Progenitor cell of endocrine pancreas (in vitro differentiated cells): ENCODE results near the gene PAM. TPM values are rescaled to one million over a fixed set of nuclear protein-coding genes. Genes with fewer than 3 reads are reported as not detected.

Source experiments
- DNase-seq: peaks from one replicate; pipeline ENCODE4 v3.0.0; 2021; ENCODE audit warnings: low spot score; ENCODE audit not compliant: unreplicated experiment
- H3K27ac Mint-ChIP-seq: 2 replicates; pipeline ENCODE4 v1.8.0; 2021; ENCODE audit warnings: mild to moderate bottlenecking, moderate library complexity, mixed read lengths
- H3K27me3 Mint-ChIP-seq: 2 replicates; pipeline ENCODE4 v1.8.0; 2021; ENCODE audit warnings: mixed read lengths
- H3K36me3 Mint-ChIP-seq: 2 replicates; pipeline ENCODE4 v1.8.0; 2022; ENCODE audit warnings: mixed read lengths; ENCODE audit not compliant: insufficient read depth
- H3K4me1 Mint-ChIP-seq: 2 replicates; pipeline ENCODE4 v1.8.0; 2021; ENCODE audit warnings: low read depth, mixed read lengths
- H3K4me3 Mint-ChIP-seq: 2 replicates; pipeline ENCODE4 v1.8.0; 2021; ENCODE audit warnings: low read depth, mild to moderate bottlenecking, moderate library complexity, mixed read lengths
- H3K9me3 Mint-ChIP-seq: 2 replicates; pipeline ENCODE4 v1.8.0; 2021; ENCODE audit warnings: low read depth, mixed read lengths
- total RNA-seq: library from RNA; stranded (reverse); gene quantifications from 2 replicates; pipeline ENCODE4 v1.2.1, GENCODE V29; 2021
- TF ChIP-seq, protein P1 (sequence below): fragments of 200-600 bp; sonication (generic); IDR thresholded peaks from one replicate; pipeline ENCODE4 v1.5.0; 2021; ENCODE audit warnings: antibody characterized with exemption, mild to moderate bottlenecking; ENCODE audit not compliant: unreplicated experiment

PAM gene
- total RNA-seq, 1 donor from 2014 or later, result 111 TPM

DNA sequence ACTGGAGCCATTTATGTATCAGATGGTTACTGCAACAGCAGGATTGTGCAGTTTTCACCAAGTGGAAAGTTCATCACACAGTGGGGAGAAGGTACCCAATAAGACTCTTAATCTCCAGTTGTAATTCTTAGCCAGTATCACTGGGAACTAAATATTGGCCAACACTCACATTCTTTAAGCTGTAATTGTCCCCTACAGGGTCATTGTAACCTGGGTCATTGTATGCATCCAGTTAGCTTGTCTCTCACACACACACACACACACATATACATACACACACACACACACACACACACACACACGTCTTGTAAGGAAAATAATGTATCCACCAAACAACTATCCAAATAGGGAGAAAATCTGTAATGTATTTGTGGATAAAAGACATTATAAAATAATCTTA is 251.8 kb downstream of the PAM start:
- TF ChIP-seq, protein P1, sequence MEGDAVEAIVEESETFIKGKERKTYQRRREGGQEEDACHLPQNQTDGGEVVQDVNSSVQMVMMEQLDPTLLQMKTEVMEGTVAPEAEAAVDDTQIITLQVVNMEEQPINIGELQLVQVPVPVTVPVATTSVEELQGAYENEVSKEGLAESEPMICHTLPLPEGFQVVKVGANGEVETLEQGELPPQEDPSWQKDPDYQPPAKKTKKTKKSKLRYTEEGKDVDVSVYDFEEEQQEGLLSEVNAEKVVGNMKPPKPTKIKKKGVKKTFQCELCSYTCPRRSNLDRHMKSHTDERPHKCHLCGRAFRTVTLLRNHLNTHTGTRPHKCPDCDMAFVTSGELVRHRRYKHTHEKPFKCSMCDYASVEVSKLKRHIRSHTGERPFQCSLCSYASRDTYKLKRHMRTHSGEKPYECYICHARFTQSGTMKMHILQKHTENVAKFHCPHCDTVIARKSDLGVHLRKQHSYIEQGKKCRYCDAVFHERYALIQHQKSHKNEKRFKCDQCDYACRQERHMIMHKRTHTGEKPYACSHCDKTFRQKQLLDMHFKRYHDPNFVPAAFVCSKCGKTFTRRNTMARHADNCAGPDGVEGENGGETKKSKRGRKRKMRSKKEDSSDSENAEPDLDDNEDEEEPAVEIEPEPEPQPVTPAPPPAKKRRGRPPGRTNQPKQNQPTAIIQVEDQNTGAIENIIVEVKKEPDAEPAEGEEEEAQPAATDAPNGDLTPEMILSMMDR, result no peak
- no peaks in the 10 kb centered on the region for H3K4me1 Mint-ChIP-seq
- H3K4me3 Mint-ChIP-seq, result no peak overlapping the region
- no peaks in the 10 kb centered on the region for H3K9me3 Mint-ChIP-seq
- H3K27me3 Mint-ChIP-seq, result no peaks in the 10 kb centered on the region
- DNase-seq, result no peak
- no peak overlapping the region for H3K27ac Mint-ChIP-seq
- H3K36me3 Mint-ChIP-seq, result peaks cover 7% of the 10 kb centered on the region

- TF ChIP-seq, protein P1, result no peak
- H3K4me3 Mint-ChIP-seq, result no peak overlapping the region
These were observed 255.1 kb downstream of the PAM start for GRCh38 chr5:103010168-103010567.

DNA sequence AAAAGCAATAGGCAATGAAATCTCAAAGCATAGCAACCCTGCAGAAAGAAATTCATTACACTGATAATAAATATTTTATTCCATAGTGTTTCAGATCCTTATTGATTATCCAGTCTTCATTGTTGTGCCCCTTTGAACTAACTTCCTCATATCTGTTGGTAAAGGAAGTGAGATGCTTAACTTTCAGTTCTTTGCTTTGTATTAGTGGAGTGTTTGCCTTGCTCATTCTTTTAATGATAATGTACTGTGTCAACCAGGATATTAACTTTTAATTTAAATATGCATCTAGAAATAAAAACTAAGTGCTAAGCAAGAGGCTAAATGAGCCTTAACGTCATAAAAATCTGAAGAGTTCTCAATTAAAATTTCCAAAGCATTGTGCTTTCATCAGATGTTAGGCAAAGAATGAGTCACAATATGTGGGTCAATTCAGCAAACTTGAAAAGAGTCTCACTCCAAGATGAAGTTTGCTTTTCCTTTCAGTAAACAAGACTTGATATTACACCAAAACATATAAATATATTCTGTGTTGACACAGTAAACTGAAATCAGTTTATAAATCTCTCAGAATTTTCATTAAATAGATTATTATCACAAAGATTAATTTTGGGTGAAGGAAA is 258.9 kb downstream of the PAM start:
- TF ChIP-seq, protein P1, result no peak
- no peak overlapping the region for H3K27ac Mint-ChIP-seq
- H3K4me3 Mint-ChIP-seq, result no peak overlapping the region
- H3K9me3 Mint-ChIP-seq, result peaks cover 9% of the 10 kb centered on the region
- DNase-seq, result no peak
- H3K27me3 Mint-ChIP-seq, result no peaks in the 10 kb centered on the region
- H3K4me1 Mint-ChIP-seq, result no peaks in the 10 kb centered on the region
- peaks cover 14% of the 10 kb centered on the region for H3K36me3 Mint-ChIP-seq

More at GRCh38 chr5:103010168-103010567, 255.1 kb downstream of the PAM start:
- peaks cover 14% of the 10 kb centered on the region for H3K36me3 Mint-ChIP-seq
- no peak for DNase-seq
- no peak overlapping the region for H3K27ac Mint-ChIP-seq
- no peaks in the 10 kb centered on the region for H3K4me1 Mint-ChIP-seq
- no peaks in the 10 kb centered on the region for H3K27me3 Mint-ChIP-seq
- H3K9me3 Mint-ChIP-seq, result peaks cover 9% of the 10 kb centered on the region

- H3K4me3 Mint-ChIP-seq, result no peak overlapping the region
- no peaks in the 10 kb centered on the region for H3K4me1 Mint-ChIP-seq
- H3K9me3 Mint-ChIP-seq, result peaks cover 9% of the 10 kb centered on the region
- H3K36me3 Mint-ChIP-seq, result peaks cover 12% of the 10 kb centered on the region
- H3K27ac Mint-ChIP-seq, result no peak overlapping the region
- no peak for DNase-seq
- TF ChIP-seq, protein P1, result no peak
- no peaks in the 10 kb centered on the region for H3K27me3 Mint-ChIP-seq
These were observed 259.9 kb downstream of the PAM start for GRCh38 chr5:103014983-103015382.

- Mint-ChIP-seq H3K27ac (no peak overlapping the region), H3K36me3 (peaks cover 12% of the 10 kb centered on the region), H3K9me3 (peaks cover 9% of the 10 kb centered on the region), H3K4me1 (no peaks in the 10 kb centered on the region), H3K4me3 (no peak overlapping the region), H3K27me3 (no peaks in the 10 kb centered on the region)
- TF ChIP-seq, protein P1, result no peak
- no peak for DNase-seq
These were observed 261.1 kb downstream of the PAM start for GRCh38 chr5:103016167-103016566.
